Hepatocyte (in vitro differentiated cells): ENCODE data around the gene NIPAL4. TPM values are rescaled to one million over a fixed set of nuclear protein-coding genes. Genes with fewer than 3 reads are reported as not detected.

Source experiments
- DNase-seq: peaks from one replicate; pipeline ENCODE4 v3.0.0-alpha.2; 2016; ENCODE audit warnings: low spot score
- H2AFZ ChIP-seq: fragments of 200-600 bp; sonication (generic); 2 replicates; pipeline ENCODE4 v1.6.0; 2016; ENCODE audit warnings: antibody characterized with exemption, mild to moderate bottlenecking
- H3K27ac ChIP-seq: fragments of 200-600 bp; sonication (generic); 2 replicates; pipeline ENCODE4 v1.5.1; 2016; ENCODE audit warnings: mild to moderate bottlenecking
- H3K27me3 ChIP-seq: fragments of 200-600 bp; sonication (generic); 2 replicates; pipeline ENCODE4 v1.6.1; 2016
- H3K36me3 ChIP-seq: fragments of 200-600 bp; sonication (generic); replicated peaks from 2 replicates; pipeline ENCODE4 v1.5.1; 2016; ENCODE audit warnings: low read depth; ENCODE audit not compliant: insufficient read depth
- H3K4me1 ChIP-seq: fragments of 200-600 bp; sonication (generic); 2 replicates; pipeline ENCODE4 v1.5.1; 2016; ENCODE audit warnings: mild to moderate bottlenecking, moderate library complexity; ENCODE audit not compliant: insufficient read depth
- H3K4me2 ChIP-seq: fragments of 200-600 bp; sonication (generic); 2 replicates; pipeline ENCODE4 v1.6.0; 2016
- H3K4me3 ChIP-seq: fragments of 200-600 bp; sonication (generic); 2 replicates; pipeline ENCODE4 v1.5.1; 2016; ENCODE audit warnings: mild to moderate bottlenecking
- H3K79me2 ChIP-seq: fragments of 200-600 bp; sonication (generic); 2 replicates; pipeline ENCODE4 v1.6.0; 2017; ENCODE audit warnings: mild to moderate bottlenecking
- H3K9me2 ChIP-seq: fragments of 200-600 bp; sonication (generic); replicated peaks from 2 replicates; pipeline ENCODE4 v1.6.0; 2017; ENCODE audit warnings: mild to moderate bottlenecking; ENCODE audit not compliant: insufficient read depth
- H3K9me3 ChIP-seq: fragments of 200-600 bp; sonication (generic); 2 replicates; pipeline ENCODE4 v1.5.1; 2016; ENCODE audit warnings: low read depth, mild to moderate bottlenecking
- H4K20me1 ChIP-seq: fragments of 200-600 bp; sonication (generic); 2 replicates; pipeline ENCODE4 v1.6.0; 2016; ENCODE audit warnings: mild to moderate bottlenecking; ENCODE audit not compliant: insufficient read depth, poor library complexity, severe bottlenecking
- CTCF ChIP-seq: fragments of 200-600 bp; sonication (generic); IDR thresholded peaks from 2 replicates; pipeline ENCODE4 v1.5.1; 2016; ENCODE audit warnings: antibody characterized with exemption, mild to moderate bottlenecking; ENCODE audit not compliant: poor library complexity
- EZH2 ChIP-seq: fragments of 200-600 bp; sonication (generic); IDR thresholded peaks from 2 replicates; pipeline ENCODE4 v1.6.1; 2016; ENCODE audit warnings: antibody characterized with exemption, mild to moderate bottlenecking, borderline replicate concordance
- EZH2phosphoT487 ChIP-seq: fragments of 200-600 bp; sonication (generic); IDR thresholded peaks from one replicate; pipeline ENCODE4 v1.6.1; 2018; ENCODE audit warnings: antibody characterized with exemption, mild to moderate bottlenecking, low read depth, moderate library complexity; ENCODE audit not compliant: unreplicated experiment, severe bottlenecking
- WGBS: methylation state at CpG from one replicate; pipeline ENCODE4 v1.1.6; 2016; ENCODE audit warnings: low lambda C conversion rate; ENCODE audit errors: missing lambda C conversion rate; 5-methylcytosine and 5-hydroxymethylcytosine counted together
- polyA plus RNA-seq: library from polyadenylated mRNA; unstranded; fragments of >200 nt; fragmentation: Nextera tagmentation; extraction: Ambion mirVana; gene quantifications from 2 replicates; pipeline ENCODE4 v1.2.1, GENCODE V29; 2016
- total RNA-seq: library from RNA; depleted of rRNA; stranded (reverse); fragments of >200 nt; gene quantifications from 2 replicates; pipeline ENCODE4 v1.2.3, GENCODE V29; 2014

The NIPAL4 gene
- total and polyA plus RNA-seq, 2 experiments from 2014 or later: 0.17 to 0.37 TPM

DNA sequence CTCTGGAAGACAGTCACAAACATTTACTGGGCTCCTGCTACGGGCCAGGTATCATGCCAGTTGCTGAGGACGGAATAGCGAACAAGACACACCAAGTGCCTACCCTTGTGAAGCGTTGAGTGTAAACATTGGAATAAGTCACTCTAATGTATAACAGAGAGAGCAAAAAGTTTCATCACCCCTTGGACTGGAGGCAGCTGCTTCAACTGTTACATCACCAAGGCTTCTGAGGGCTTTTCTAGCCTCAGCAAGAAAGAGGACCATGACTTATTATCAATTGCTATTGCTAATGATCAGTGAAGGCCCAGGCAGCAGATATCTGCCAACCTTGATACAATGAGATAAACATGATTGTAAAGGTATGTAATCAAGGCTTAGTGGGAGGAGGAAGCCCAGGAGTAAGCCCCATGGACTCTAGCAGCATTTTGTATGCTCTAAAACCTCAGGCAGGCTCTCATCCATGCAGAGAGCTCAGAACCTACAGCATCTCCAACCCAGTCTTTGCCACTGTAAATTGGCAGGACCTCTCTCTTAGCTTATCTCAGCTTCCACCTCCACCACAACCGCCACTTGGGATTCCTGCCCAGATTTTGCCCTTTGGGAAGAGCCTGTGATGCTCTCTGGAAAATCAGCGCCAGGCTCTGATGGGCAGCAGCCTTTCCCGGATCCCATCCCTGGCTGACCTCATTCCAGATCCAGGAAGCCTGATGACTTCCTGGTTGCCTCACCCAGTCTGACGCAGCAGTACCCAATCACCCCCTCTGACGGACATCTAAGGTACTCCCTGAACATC lies 61.1 kb downstream of the NIPAL4 start:
- Histone ChIP-seq H3K9me3 (no peaks in the 10 kb centered on the region), H3K79me2 (no peaks in the 10 kb centered on the region), H3K9me2 (no peaks in the 10 kb centered on the region), H2AFZ (no peak overlapping the region), H3K4me3 (no peak overlapping the region), H3K36me3 (no peaks in the 10 kb centered on the region), H3K27ac (no peak overlapping the region), H3K4me2 (no peak overlapping the region), H3K27me3 (no peaks in the 10 kb centered on the region), H3K4me1 (no peaks in the 10 kb centered on the region), H4K20me1 (no peaks in the 10 kb centered on the region)
- DNase-seq: no peak
- WGBS: 88% methylated on average over 9 of the region's 9 CpGs
- no peak for TF ChIP-seq EZH2
- no peak for TF ChIP-seq EZH2phosphoT487
- no peak for TF ChIP-seq CTCF

GRCh38 chr5:157521704-157522029 lies 61.7 kb downstream of the NIPAL4 start:
- Histone ChIP-seq H3K4me2 (no peak overlapping the region), H3K79me2 (no peaks in the 10 kb centered on the region), H3K27ac (no peak overlapping the region), H3K4me3 (no peak overlapping the region), H3K27me3 (no peaks in the 10 kb centered on the region), H2AFZ (no peak overlapping the region), H3K9me2 (no peaks in the 10 kb centered on the region), H4K20me1 (no peaks in the 10 kb centered on the region), H3K36me3 (no peaks in the 10 kb centered on the region), H3K4me1 (no peaks in the 10 kb centered on the region), H3K9me3 (no peaks in the 10 kb centered on the region)
- no peak for DNase-seq
- no peak for TF ChIP-seq EZH2phosphoT487
- no peak for TF ChIP-seq EZH2
- no peak for TF ChIP-seq CTCF
- 89% methylated on average over 5 of the region's 5 CpGs for WGBS

DNA sequence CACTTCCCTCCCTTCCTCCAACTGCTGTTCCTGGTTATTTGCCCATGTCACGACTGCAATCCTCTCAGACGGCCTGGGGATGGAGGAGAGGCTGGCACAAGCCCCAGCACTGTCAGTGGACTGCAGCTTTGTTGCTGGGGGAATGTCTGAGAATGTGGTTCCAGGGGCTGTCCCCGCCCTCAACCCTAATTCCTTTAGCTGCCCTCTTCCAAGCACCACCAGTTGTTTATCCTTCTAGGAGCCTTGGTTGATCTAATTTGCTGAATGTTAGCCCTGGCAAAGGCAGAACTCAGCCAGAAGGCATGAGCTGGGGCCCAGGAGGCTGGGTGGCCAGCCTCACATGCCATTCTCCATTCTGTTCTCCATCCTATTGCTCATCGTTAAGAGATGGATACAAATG lies 64.0 kb downstream of the NIPAL4 start:
- no peaks in the 10 kb centered on the region for H3K27me3 ChIP-seq
- H3K4me2 ChIP-seq: no peak overlapping the region
- no peak overlapping the region for H3K27ac ChIP-seq
- no peaks in the 10 kb centered on the region for H3K9me3 ChIP-seq
- H3K79me2 ChIP-seq: no peaks in the 10 kb centered on the region
- H3K4me3 ChIP-seq: no peak overlapping the region
- H3K9me2 ChIP-seq: no peaks in the 10 kb centered on the region
- no peak for DNase-seq
- no peaks in the 10 kb centered on the region for H3K4me1 ChIP-seq
- no peak overlapping the region for H2AFZ ChIP-seq
- TF ChIP-seq EZH2phosphoT487 (no peak), CTCF (no peak), EZH2 (no peak)
- no peaks in the 10 kb centered on the region for H3K36me3 ChIP-seq
- no peaks in the 10 kb centered on the region for H4K20me1 ChIP-seq
- WGBS: 79% methylated on average over 4 of the region's 4 CpGs

Other genes with a start within 250 kb of the NIPAL4 start
- 24.8 and 44.9 TPM in 2 replicates for gene CYFIP2, start 194.1 kb upstream of the NIPAL4 start, total RNA-seq
- gene CYFIP2, start 194.1 kb upstream of the NIPAL4 start, polyA plus RNA-seq: 24.2 and 30.2 TPM in 2 replicates
- 8.0 and 8.6 TPM in 2 replicates for gene ADAM19, start 115.6 kb downstream of the NIPAL4 start, total RNA-seq
- 6.0 and 6.9 TPM in 2 replicates for gene ADAM19, start 115.6 kb downstream of the NIPAL4 start, polyA plus RNA-seq
- gene SOX30, start 192.2 kb downstream of the NIPAL4 start, total RNA-seq: not detected in 2 replicates
- 0.44 TPM in 1 of 2 replicates, not detected in the other for gene SOX30, start 192.2 kb downstream of the NIPAL4 start, polyA plus RNA-seq
- not detected in 2 replicates for gene C5orf52, start 211.3 kb downstream of the NIPAL4 start, total RNA-seq
- gene C5orf52, start 211.3 kb downstream of the NIPAL4 start, polyA plus RNA-seq: not detected in 2 replicates